RWPE2 (cell line): ENCODE measurements around the gene TTLL7.
"Not testable (repeated sequence)": the region's sequence is repeated elsewhere in the genome, so short reads cannot be mapped to it uniquely, and the experiment has no call there.

Experiments used
- ATAC-seq: fragments of 200-7000 bp; cut with Tn5 transposase; 3 replicates; pipeline ENCODE4 v1.9.1; 2021; ENCODE audit warnings: low read depth
- DNase-seq: peaks from one replicate; pipeline ENCODE4 v3.0.0-alpha.2; 2020; ENCODE audit warnings: low spot score
- H3K27ac ChIP-seq: fragments of 450-650 bp; 2 replicates; pipeline ENCODE4 v1.5.1; 2017; ENCODE audit warnings: mild to moderate bottlenecking; ENCODE audit not compliant: poor library complexity, severe bottlenecking
- H3K27me3 ChIP-seq: fragments of 250-450 bp; sonication (Bioruptor Pico); 2 replicates; pipeline ENCODE4 v1.5.1; 2021; ENCODE audit warnings: mild to moderate bottlenecking, moderate library complexity; ENCODE audit not compliant: insufficient read depth, poor library complexity, severe bottlenecking
- H3K36me3 ChIP-seq: fragments of 250-450 bp; sonication (Bioruptor Pico); 2 replicates; pipeline ENCODE4 v1.5.1; 2020; ENCODE audit warnings: low read depth, mild to moderate bottlenecking, moderate library complexity
- H3K4me1 ChIP-seq: fragments of 250-450 bp; sonication (Bioruptor Pico); 2 replicates; pipeline ENCODE4 v1.5.1; 2021; ENCODE audit warnings: mild to moderate bottlenecking, moderate library complexity; ENCODE audit not compliant: insufficient read depth, poor library complexity, severe bottlenecking
- H3K4me3 ChIP-seq: fragments of 250-450 bp; sonication (Bioruptor Pico); 2 replicates; pipeline ENCODE4 v1.5.1; 2021; ENCODE audit warnings: mild to moderate bottlenecking, moderate library complexity; ENCODE audit not compliant: severe bottlenecking
- H3K9me3 ChIP-seq: fragments of 250-450 bp; sonication (Bioruptor Pico); 2 replicates; pipeline ENCODE4 v1.5.1; 2021; ENCODE audit warnings: mild to moderate bottlenecking, moderate library complexity; ENCODE audit not compliant: severe bottlenecking
- CTCF ChIP-seq: fragments of 450-650 bp; IDR thresholded peaks from one replicate; pipeline ENCODE4 v1.5.1; 2017; ENCODE audit warnings: mild to moderate bottlenecking, moderate library complexity; ENCODE audit not compliant: poor library complexity, severe bottlenecking

The TTLL7 gene

GRCh38 chr1:83917959-83918358, 81.0 kb downstream of the TTLL7 start:
- DNase-seq (no peak), ATAC-seq (no peak)
- H3K27me3 ChIP-seq: no peaks in the 10 kb centered on the region
- H3K36me3 ChIP-seq: no peaks in the 10 kb centered on the region
- no peaks in the 10 kb centered on the region for H3K9me3 ChIP-seq
- no peaks in the 10 kb centered on the region for H3K4me1 ChIP-seq
- no peak overlapping the region for H3K4me3 ChIP-seq
- TF ChIP-seq CTCF: no peak
- no peak overlapping the region for H3K27ac ChIP-seq

DNA sequence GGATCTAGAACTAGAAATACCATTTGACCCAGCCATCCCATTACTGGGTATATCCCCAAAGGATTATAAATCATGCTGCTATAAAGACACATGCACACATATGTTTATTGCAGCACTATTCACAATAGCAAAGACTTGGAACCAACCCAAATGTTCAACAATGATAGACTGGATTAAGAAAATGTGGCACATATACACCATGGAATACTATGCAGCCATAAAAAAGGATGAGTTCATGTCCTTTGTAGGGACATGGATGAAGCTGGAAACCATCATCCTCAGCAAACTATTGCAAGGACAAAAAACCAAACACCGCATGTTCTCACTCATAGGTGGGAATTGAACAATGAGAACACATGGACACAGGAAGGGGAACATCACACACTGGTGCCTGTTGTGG, 82.8 kb downstream of the TTLL7 start:
- not testable (repeated sequence) for H3K36me3 ChIP-seq, DNase-seq, H3K27ac ChIP-seq, H3K27me3 ChIP-seq, H3K9me3 ChIP-seq, H3K4me1 ChIP-seq, ATAC-seq, H3K4me3 ChIP-seq

GRCh38 chr1:83912876-83913275, 86.1 kb downstream of the TTLL7 start:
- no peaks in the 10 kb centered on the region for H3K4me1 ChIP-seq
- TF ChIP-seq CTCF: no peak
- ATAC-seq (no peak), DNase-seq (no peak)
- H3K27me3 ChIP-seq: no peaks in the 10 kb centered on the region
- no peaks in the 10 kb centered on the region for H3K36me3 ChIP-seq
- H3K9me3 ChIP-seq: no peaks in the 10 kb centered on the region
- no peak overlapping the region for H3K27ac ChIP-seq
- H3K4me3 ChIP-seq: no peak overlapping the region

DNA sequence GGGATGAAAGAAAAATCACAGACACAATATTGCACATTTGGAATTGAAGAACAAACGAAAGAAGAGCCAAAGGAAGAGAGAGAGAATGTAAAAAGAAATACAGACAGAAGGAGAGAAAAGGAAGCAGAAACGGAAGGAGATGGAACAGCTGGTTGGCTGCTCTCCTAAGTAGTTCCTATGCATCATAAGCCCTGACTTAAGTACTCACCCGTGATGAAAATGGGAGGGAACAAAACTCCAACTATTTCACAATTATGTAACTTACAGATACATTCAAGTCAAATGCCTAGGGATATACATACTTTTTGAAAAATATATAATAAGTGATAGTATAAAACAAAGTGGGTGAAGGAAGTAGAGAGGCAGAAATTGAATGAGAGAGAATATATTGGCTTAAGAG, 88.5 kb downstream of the TTLL7 start:
- H3K36me3 ChIP-seq: no peaks in the 10 kb centered on the region
- H3K27me3 ChIP-seq: no peaks in the 10 kb centered on the region
- DNase-seq (no peak), ATAC-seq (no peak)
- no peaks in the 10 kb centered on the region for H3K4me1 ChIP-seq
- TF ChIP-seq CTCF: no peak
- no peak overlapping the region for H3K4me3 ChIP-seq
- H3K9me3 ChIP-seq: no peaks in the 10 kb centered on the region
- H3K27ac ChIP-seq: no peak overlapping the region

DNA sequence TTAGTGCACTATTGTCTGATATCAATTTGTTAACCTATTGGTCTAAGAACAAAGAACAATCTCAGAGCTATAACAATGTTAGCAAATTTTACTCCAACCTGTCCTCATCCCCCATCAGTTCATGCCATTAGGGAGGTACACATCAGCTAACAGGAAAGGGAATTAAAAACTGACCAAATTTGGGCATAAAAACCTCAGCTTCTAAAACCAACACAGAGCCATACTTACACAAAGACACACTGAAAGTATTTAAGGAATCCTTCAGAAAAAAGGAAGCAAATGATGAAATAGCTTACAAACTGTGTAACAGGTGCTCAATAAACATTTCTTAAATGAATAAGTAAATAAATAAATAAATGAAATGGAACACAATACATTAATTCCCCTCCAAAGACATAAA, 89.2 kb downstream of the TTLL7 start:
- H3K36me3 ChIP-seq: no peaks in the 10 kb centered on the region
- DNase-seq (no peak), ATAC-seq (no peak)
- no peaks in the 10 kb centered on the region for H3K9me3 ChIP-seq
- no peak overlapping the region for H3K27ac ChIP-seq
- no peaks in the 10 kb centered on the region for H3K27me3 ChIP-seq
- H3K4me1 ChIP-seq: no peaks in the 10 kb centered on the region
- TF ChIP-seq CTCF: no peak
- no peak overlapping the region for H3K4me3 ChIP-seq
